ENCODE data around the gene CDC42EP3.
A peak's percentile ranks its signal among the peaks of the same experiment; 100 is the strongest.

Gene CDC42EP3

DNA sequence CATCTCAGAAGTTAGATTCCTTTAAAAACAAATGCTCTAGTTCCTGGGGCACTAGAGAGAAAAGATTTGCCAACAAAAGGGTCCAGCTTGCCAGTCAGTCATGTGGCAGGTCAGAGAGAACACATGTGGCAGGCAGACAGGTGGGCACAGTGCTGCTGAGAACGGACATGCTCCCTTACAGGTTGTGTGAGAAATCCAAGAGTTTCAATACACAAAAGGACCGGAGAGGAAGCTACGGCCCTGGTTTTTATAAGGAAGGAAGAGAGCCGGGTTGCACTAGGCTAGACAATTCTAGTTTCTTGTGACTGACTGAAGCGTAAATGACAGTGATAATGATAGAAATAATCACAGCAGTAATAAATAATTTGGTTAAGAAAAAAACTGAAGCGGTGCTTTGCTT lies 18.3 kb downstream of the CDC42EP3 start:
- H3K4me3 ChIP-seq (ENCODE audit: low read depth, low read length), result peak overlapping the region; percentile 58
- TF ChIP-seq, protein P1, sequence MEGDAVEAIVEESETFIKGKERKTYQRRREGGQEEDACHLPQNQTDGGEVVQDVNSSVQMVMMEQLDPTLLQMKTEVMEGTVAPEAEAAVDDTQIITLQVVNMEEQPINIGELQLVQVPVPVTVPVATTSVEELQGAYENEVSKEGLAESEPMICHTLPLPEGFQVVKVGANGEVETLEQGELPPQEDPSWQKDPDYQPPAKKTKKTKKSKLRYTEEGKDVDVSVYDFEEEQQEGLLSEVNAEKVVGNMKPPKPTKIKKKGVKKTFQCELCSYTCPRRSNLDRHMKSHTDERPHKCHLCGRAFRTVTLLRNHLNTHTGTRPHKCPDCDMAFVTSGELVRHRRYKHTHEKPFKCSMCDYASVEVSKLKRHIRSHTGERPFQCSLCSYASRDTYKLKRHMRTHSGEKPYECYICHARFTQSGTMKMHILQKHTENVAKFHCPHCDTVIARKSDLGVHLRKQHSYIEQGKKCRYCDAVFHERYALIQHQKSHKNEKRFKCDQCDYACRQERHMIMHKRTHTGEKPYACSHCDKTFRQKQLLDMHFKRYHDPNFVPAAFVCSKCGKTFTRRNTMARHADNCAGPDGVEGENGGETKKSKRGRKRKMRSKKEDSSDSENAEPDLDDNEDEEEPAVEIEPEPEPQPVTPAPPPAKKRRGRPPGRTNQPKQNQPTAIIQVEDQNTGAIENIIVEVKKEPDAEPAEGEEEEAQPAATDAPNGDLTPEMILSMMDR (IDR thresholded peaks at IDR 0.05; ENCODE audit: insufficient read depth, low read depth, low read length, missing control alignments), result no peak
- DNase-seq (ENCODE audit: low read depth), result peak; percentile 72

GRCh38 chr2:37652199-37652640 lies 19.2 kb downstream of the CDC42EP3 start:
- TF ChIP-seq, protein P1 (IDR thresholded peaks at IDR 0.05; ENCODE audit: insufficient read depth, low read depth, low read length, missing control alignments), result no peak
- peak overlapping the region; percentile 3 for H3K4me3 ChIP-seq (ENCODE audit: low read depth, low read length)
- peak; percentile 79 for DNase-seq (ENCODE audit: low read depth)

DNA sequence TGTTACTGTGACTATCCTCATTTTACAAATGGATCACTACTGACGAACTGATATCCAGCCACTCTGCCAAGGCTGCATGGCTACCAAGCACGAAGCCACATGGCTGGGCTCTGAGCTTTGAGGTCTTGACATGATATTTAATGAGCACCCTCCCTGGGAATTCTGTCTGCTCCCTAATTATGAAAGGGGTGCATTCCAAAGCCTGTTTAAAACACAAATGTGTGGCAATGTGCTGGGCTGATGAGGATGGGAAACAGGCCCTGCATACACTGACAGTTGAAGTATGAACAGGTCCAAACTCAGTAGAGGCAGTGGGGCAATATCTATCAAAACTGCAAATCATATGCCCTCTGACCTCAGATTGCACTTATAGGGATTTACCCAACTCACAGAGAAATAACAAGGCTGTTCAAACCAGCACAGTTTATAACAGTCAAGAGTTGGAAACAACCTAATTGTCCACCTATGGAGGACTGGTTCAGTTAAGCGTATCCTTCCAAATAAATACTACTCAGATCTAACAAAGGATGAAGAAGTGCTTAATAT lies 20.8 kb downstream of the CDC42EP3 start:
- no peak overlapping the region for H3K4me3 ChIP-seq (ENCODE audit: low read depth, low read length)
- peak; percentile 43 for DNase-seq (ENCODE audit: low read depth)
- TF ChIP-seq, protein P1 (IDR thresholded peaks at IDR 0.05; ENCODE audit: insufficient read depth, low read depth, low read length, missing control alignments), result no peak

DNA sequence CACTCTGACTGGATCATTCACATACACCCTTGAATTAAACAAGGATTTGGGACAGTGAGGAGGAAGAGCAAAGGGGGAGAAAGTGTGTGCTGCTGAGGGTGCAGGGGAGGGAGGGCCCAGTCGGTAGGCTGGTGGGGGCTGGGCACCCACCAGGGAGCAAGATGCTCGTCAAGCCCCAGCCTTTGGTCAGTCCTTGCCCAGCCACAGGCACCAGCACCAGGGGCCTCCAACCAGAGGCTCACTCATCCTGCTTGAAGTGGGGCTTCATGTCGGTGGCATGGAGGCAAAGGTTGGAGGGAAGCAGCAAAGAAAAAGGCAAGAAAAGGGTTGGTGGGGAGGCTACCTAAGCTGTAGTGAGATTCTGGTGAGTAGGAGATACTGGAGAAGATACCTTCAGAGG lies 21.9 kb downstream of the CDC42EP3 start:
- TF ChIP-seq, protein P1 (IDR thresholded peaks at IDR 0.05; ENCODE audit: insufficient read depth, low read depth, low read length, missing control alignments), result no peak
- no peak for DNase-seq (ENCODE audit: low read depth)
- H3K4me3 ChIP-seq (ENCODE audit: low read depth, low read length), result no peak overlapping the region

GRCh38 chr2:37648331-37649011 lies 23.0 kb downstream of the CDC42EP3 start:
- DNase-seq (ENCODE audit: low read depth), result peak; percentile 59
- TF ChIP-seq, protein P1 (IDR thresholded peaks at IDR 0.05; ENCODE audit: insufficient read depth, low read depth, low read length, missing control alignments), result peak; percentile 22
- H3K4me3 ChIP-seq (ENCODE audit: low read depth, low read length), result no peak overlapping the region

DNA sequence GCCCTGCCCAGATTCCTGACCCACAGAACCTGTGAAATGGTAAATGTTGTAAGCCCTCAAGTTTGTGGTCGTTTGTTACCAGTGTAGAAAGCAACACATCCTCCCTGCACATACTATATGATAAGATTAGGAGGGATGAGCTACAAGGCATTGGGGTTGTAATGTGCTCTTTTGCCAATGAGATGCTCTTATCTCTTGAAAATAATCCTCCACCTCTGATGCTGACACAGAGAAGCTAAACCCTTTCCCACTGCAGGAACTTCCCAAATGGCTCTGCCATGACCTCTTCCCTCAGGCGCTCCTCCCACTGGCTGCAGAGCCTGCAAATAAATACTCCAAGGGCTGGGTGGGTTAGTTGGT lies 23.5 kb downstream of the CDC42EP3 start:
- no peak for DNase-seq (ENCODE audit: low read depth)
- TF ChIP-seq, protein P1 (IDR thresholded peaks at IDR 0.05; ENCODE audit: insufficient read depth, low read depth, low read length, missing control alignments), result no peak
- H3K4me3 ChIP-seq (ENCODE audit: low read depth, low read length), result no peak overlapping the region

DNA sequence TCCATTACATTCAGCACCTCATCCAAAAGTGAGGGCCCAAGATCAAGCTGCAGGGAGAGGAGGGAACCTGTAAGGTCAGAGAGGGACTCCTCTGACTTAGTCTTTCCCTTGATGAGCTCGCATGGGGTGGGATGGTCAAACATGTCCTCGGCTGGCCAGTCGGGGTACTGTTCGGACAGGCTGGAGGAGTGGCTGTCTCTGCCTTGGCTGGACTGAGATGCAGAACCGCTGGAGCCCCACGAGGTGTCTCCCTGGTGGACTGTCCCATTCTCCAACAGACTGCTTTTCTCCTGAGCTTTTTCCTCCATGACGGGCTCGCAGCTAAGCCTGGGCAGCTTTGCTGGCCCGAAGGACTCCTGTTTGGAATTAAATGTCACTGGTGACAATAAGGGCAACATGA lies 25.6 kb downstream of the CDC42EP3 start:
- TF ChIP-seq, protein P1 (IDR thresholded peaks at IDR 0.05; ENCODE audit: insufficient read depth, low read depth, low read length, missing control alignments), result no peak
- DNase-seq (ENCODE audit: low read depth), result no peak

More for the DNA sequence above, 25.6 kb downstream of the CDC42EP3 start:
- no peak overlapping the region for H3K4me3 ChIP-seq (ENCODE audit: low read depth, low read length)
